ENCODE measurements around the gene NTF4. TPM values are rescaled to one million over a fixed set of nuclear protein-coding genes. Genes with fewer than 3 reads are reported as not detected.

The NTF4 gene
- total and polyA plus RNA-seq, 2 of the 13 experiments (the other 11 are each of a cell fraction or from before 2014, with no cell fraction given): not detected

DNA sequence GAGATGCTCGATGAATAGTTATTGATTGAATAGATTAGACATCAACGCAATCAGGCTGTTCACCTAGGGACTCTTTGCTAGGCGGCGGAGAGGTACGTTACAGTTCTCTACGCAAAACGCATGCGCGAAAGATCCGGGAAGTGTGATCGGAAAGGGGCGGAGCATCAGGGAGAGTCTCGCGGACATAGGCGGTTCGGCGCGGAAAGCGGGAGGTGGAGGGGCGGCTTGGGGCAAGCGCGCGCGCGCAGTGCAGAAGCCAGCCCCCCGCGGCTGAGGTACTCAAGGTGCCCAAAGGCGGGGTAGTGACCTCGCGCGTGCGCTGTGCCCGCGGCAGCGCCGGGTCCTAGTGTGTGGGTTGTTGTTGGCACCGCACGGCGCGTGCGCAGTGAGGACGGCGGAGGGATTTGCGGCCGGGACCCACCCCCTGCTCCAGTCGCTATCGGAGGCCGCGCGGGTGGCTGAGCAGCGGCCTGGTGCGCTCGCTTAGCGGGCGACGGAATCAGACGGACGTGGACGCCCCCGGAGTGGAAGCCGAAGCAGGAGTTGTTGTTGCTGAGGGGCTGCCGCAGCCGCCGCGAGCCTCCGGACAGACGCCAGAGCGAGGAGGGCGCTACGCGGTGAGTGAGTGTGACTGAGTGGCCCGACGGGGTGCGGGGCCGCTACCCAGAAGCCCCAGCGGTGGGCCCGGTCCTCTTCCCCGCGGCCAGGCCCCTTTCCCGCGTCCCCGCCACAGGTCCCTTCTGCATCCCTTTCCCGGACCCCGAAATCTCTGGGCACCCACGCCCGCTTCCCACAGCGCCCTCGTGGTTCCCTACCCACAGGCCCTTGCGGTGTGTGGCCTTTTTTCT is 20.6 kb upstream of the NTF4 start, which contains the start of gene SNRNP70 (continued):
- TF ChIP-seq POLR2AphosphoS5 (IDR thresholded peaks at IDR 0.05; ENCODE audit: low read depth, low read length): peak; percentile 79
- TF ChIP-seq XRCC5 (optimal IDR thresholded peaks at IDR 0.05; ENCODE audit: low read length): peak; percentile 83
- no peak for TF ChIP-seq NPAS2 (CRISPR knock-in tag; IDR thresholded peaks at IDR 0.05; ENCODE audit: borderline replicate concordance)
- TF ChIP-seq ZFX (CRISPR knock-in tag; IDR thresholded peaks at IDR 0.05; ENCODE audit: low read depth): peak; percentile 100
- TF ChIP-seq ZBTB46 (CRISPR knock-in tag; IDR thresholded peaks at IDR 0.05; ENCODE audit: borderline replicate concordance): no peak
- no peak for TF ChIP-seq ZBTB10 (CRISPR knock-in tag; IDR thresholded peaks at IDR 0.05; ENCODE audit: borderline replicate concordance)
- TF ChIP-seq ATF7 (IDR thresholded peaks at IDR 0.05): no peak
- TF ChIP-seq ATF7 (CRISPR knock-in tag; IDR thresholded peaks at IDR 0.05): no peak
- peak; percentile 69; the same call in 1 of the 2 replicates for TF ChIP-seq CBFB (CRISPR knock-in tag; IDR thresholded peaks at IDR 0.05)
- no peak for TF ChIP-seq ZNF24 (IDR thresholded peaks at IDR 0.05)
- TF ChIP-seq NR2F6 (IDR thresholded peaks at IDR 0.05): no peak
- no peak; the same call in 1 of the 2 replicates for TF ChIP-seq NR2F6 (CRISPR knock-in tag; IDR thresholded peaks at IDR 0.05)
- no peak for TF ChIP-seq GPBP1L1 (CRISPR knock-in tag; IDR thresholded peaks at IDR 0.05)
- peak; percentile 74 for TF ChIP-seq MEF2D (CRISPR knock-in tag; IDR thresholded peaks at IDR 0.05)
- no peak for TF ChIP-seq SOX13 (IDR thresholded peaks at IDR 0.05)
- 0 out of 4 replicates have a peak, but pooled peaks of 1 of the 2 experiments have one; percentile 28 for TF ChIP-seq SOX13 (CRISPR knock-in tag; conservative IDR thresholded peaks at IDR 0.05 in 1 of 2, IDR thresholded peaks at IDR 0.05 in 1 of 2)
- no peak for TF ChIP-seq SRSF4 (IDR thresholded peaks at IDR 0.05; ENCODE audit: low read depth, low read length, poor library complexity, severe bottlenecking)
- no peak for TF ChIP-seq ZNF569 (CRISPR knock-in tag; IDR thresholded peaks at IDR 0.05; ENCODE audit: borderline replicate concordance)
- peak; percentile 94 for TF ChIP-seq KDM2A (CRISPR knock-in tag; IDR thresholded peaks at IDR 0.05; ENCODE audit: borderline replicate concordance, low read depth)
- peak; percentile 87; the same call in 1 of the 2 replicates for TF ChIP-seq ZIK1 (CRISPR knock-in tag; IDR thresholded peaks at IDR 0.05; ENCODE audit: borderline replicate concordance, low read depth)
- TF ChIP-seq GATAD2A (CRISPR knock-in tag; IDR thresholded peaks at IDR 0.05): peak; percentile 50; the same call in 1 of the 2 replicates
- TF ChIP-seq MYPOP (CRISPR knock-in tag; IDR thresholded peaks at IDR 0.05): peak; percentile 94
- peak; percentile 7; the same call in 1 of the 2 replicates for TF ChIP-seq NFKBIZ (CRISPR knock-in tag; IDR thresholded peaks at IDR 0.05)
- peak; percentile 92 for TF ChIP-seq PHF20 (CRISPR knock-in tag; IDR thresholded peaks at IDR 0.05)

Data from HepG2 (cell line).